MM.1S (cell line): Measurements from ENCODE around the gene SUCO.

Experiments
- EZH2 ChIP-seq: fragments of 300-600 bp; sonication (generic); optimal IDR thresholded peaks from 2 replicates; pipeline ENCODE3; 2017; ENCODE audit warnings: low read depth, mild to moderate bottlenecking, antibody characterized with exemption, low read length, mixed read lengths
- EZH2phosphoT487 ChIP-seq: fragments of 300-600 bp; sonication (generic); IDR thresholded peaks from 2 replicates; pipeline ENCODE4 v1.6.1; 2018; ENCODE audit warnings: antibody characterized with exemption, low read length
- TF ChIP-seq, protein P1 (sequence below): fragments of 300-600 bp; sonication (generic); IDR thresholded peaks from 2 replicates; pipeline ENCODE4 v1.5.1; 2016; ENCODE audit warnings: antibody characterized with exemption, low read length, mixed read lengths

DNA sequence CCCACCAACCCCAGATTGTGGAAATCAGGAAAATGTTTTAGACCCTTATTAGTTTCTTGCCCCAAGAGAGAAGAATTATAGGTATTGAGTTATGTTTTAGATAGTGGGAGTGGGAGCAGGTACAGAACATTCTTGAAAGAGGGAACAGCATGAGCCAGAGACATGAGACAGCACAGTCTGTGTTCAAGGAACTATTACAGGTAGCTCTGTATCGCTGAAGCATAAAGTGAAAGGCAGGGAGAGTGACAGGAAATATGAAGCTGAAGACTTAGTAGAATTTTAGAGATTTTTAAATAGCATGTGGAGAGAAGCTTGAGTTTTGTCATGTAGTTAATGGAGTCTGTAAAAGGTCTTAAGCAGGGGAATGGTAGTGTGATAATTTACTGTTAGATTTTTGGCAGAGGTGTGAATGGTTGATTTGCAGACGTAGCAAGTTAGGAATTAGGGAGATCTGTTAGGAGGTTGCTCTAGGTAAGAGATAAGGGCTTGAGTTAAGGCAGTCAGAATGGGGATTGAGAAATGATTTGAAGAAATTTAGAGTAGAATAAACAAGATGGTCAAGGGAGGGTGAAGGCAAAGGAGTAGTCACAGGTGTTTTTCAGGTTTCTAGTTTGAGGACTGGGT is 11.6 kb downstream of the SUCO start:
- TF ChIP-seq EZH2: no peak
- TF ChIP-seq, protein P1, sequence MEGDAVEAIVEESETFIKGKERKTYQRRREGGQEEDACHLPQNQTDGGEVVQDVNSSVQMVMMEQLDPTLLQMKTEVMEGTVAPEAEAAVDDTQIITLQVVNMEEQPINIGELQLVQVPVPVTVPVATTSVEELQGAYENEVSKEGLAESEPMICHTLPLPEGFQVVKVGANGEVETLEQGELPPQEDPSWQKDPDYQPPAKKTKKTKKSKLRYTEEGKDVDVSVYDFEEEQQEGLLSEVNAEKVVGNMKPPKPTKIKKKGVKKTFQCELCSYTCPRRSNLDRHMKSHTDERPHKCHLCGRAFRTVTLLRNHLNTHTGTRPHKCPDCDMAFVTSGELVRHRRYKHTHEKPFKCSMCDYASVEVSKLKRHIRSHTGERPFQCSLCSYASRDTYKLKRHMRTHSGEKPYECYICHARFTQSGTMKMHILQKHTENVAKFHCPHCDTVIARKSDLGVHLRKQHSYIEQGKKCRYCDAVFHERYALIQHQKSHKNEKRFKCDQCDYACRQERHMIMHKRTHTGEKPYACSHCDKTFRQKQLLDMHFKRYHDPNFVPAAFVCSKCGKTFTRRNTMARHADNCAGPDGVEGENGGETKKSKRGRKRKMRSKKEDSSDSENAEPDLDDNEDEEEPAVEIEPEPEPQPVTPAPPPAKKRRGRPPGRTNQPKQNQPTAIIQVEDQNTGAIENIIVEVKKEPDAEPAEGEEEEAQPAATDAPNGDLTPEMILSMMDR: no peak
- no peak for TF ChIP-seq EZH2phosphoT487
